Suppressor macrophage (primary cell): ENCODE measurements around the gene NELFB.

ENCODE experiments used
- DNase-seq, 4 experiments: peaks; one replicate each; pipeline ENCODE4 v3.0.0-alpha.2; 2020 to 2022

Gene NELFB

DNA sequence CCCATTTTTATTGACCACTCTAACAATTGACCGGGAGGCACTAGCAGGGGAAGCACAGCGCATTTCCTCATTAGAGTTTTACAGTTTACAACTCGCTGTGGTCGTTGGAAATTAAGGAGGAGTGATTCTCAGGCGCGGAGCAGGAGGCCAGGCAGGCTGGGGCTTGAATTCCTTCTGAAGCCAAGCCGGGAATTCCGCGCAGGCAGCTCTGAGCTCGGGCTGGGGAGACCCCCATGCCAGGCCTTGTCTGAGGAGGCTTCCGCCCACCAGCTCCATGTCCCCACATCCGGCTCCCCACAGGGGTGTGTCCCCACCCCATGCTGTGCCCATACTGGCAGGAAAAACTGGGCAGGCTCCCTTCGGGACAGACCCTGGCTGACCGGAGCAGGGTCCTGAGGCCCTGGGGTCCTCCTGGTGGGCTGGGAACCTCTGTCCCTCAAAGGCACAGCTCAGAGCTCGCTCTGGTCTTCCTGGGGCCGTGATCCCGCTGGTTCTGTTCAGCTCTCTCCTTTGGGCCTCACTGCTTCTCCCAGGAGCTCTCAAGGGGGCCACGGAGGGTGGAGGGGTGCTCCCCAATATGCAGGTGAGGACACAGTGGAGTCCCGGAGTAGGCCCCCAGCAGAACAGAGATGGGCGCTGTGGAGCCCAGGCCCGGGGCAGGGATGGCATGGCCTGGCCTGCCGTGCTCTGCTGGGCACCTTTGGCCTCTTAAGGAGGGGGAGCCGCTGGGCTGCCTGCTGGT is 48.2 kb downstream of the NELFB start:
- DNase-seq, result no peak

- DNase-seq, result no peak
Measured at GRCh38 chr9:137303893-137304382, 48.8 kb downstream of the NELFB start.

DNA sequence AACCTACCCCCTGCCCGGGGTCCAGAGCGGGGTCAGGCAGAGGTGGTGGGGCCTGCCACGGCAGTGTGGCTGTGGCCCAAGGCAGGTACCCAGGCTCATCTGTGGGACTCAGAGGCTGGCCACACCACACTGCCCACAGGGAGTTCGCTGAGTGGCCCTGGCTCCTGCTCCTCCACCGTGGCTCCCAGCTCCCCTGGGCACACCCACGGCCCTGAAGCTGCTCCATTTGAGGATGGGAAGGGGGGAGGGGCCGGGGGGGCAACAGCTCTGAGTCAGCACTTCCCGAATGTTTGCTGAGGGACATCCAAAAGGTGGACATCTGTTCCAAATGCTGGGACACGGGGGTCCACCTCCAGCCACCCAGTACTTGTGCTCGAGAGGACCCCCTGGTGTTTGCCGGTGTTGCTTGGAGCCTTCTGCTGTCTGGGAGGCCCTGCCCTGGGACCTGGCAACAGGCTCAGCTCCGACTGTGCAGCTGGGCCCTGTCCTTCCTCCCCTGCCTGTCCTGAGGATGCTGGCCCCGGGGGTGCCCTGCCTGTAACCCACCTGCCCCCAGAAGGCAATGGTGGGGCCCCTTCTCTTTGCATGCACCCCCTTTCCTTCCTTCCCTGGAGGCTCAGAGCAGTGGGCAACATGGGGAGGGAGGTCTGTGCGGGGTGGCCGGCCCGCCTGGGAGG is 49.4 kb downstream of the NELFB start:
- DNase-seq, result no peak

DNA sequence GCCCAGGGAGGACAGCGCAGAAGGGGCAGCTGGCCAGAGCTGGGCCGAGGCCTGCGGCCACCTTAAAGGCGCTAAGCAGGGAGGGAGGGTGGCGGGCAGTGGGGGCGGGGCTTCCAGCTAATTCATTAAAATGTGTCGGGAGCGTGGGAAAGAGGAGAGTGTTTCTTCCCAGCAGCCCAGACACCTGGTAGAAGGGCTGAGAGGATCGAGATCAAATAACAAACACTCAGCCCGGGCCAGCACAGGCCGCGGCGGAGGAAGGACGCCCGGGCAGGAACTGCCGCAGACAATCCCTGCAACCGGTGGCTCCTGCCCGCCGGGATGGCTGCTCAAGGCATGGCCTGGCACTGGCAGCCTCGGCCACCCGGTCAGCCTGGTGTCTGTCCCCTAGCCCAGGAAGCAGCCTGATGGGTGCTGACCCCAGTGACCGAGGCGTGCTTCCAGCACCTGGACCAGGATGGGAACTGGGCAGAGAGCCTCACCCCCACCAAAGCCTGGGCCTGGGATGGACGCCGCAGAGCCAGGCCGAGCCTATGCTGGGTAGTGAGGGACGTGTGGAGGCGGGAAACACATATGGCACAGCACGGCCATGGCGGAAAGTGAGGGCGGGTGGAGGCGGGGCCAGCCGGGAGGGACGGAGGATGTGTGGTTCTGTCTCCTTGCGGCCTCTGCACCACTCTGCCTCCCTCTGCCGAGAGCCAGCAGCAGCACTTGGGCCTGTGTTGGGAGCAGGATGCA is 50.1 kb downstream of the NELFB start:
- peak; percentile 55 to 74 (median 66) for DNase-seq

- no peak for DNase-seq
Measured at GRCh38 chr9:137305798-137306065, 50.6 kb downstream of the NELFB start.

DNA sequence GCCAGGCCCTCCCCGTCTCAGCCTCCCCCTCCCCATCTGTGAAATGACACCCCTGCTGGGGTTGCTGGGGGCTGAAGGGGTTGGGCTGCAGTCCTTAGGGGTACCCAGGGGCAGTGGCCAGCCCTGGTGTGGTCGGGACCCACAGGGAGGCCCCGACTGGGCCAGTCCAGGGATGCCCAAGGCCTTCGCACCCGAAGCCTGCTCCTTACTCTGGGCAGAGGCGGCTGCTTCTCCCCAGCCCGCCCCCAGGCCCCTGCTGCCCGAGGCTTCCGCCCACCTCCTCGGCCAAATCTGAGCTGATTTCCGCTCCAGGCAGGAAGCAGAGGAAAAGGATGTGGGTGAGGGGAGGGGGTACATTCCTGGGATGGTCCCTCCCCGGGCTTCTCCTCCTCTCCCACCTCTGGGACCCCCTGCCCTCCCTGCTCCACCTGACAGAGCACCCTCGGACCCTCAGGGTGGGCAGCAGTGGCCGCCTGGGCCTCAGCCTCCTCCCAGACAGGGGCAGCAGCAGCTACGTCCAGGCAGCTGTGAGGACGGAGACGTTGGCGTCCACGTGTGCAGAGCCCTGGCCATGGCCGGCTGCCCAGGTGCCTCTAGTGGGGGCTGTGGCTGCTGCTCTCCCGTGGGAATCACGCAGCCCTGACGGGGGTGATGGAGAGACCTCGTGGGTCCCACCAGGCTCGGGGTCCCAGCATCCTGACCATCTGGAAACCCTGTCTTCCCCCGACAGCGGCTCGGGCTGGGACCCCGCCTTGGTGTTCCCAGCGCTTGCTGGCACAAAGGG is 51.1 kb downstream of the NELFB start:
- peak in 2 of 4 experiments; percentile 42 to 48 for DNase-seq

GRCh38 chr9:137306850-137307254 is 51.7 kb downstream of the NELFB start:
- no peak for DNase-seq

DNA sequence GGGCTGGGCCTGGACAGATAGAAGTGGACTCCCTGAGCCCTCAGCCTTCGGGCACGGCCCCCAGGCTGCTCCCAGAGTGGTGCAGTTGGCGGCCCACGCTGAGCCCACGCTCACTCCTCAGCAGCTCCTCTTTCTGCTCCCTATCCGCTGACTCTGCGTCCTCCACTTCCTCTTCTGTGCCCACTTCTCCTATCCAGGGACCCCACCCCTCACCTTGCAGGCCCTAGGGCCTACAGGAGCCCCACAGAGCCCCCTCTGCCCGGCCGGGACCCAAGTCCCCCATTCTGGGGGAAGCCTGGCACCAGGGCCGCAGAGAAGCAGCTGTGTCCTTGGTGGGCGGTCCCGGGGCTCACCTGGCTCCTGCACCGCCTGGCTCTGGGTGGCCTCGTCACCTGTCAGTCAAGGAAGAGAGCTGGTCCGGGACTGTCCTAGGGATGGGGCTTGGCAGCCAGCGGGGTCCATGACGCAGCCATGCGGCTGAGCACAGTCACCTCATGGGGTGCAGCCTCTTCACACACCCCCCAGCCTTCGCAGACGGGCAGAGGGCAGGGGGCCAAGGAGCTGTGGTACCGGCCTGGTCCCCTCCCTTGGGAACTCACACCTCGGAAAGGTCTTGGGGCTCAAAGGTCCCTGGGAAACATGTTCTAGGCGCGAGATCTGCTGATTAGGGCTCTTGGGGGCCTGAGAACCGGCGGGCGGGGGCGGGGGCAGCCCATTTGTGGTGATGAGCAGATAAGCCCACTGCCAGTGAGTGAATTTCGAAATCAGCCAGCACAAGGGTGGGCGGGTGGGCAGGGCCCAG is 52.3 kb downstream of the NELFB start:
- DNase-seq, result peak; percentile 51 to 78 (median 76)

- DNase-seq, result no peak
Measured at GRCh38 chr9:137308057-137308619, 53.0 kb downstream of the NELFB start.

DNA sequence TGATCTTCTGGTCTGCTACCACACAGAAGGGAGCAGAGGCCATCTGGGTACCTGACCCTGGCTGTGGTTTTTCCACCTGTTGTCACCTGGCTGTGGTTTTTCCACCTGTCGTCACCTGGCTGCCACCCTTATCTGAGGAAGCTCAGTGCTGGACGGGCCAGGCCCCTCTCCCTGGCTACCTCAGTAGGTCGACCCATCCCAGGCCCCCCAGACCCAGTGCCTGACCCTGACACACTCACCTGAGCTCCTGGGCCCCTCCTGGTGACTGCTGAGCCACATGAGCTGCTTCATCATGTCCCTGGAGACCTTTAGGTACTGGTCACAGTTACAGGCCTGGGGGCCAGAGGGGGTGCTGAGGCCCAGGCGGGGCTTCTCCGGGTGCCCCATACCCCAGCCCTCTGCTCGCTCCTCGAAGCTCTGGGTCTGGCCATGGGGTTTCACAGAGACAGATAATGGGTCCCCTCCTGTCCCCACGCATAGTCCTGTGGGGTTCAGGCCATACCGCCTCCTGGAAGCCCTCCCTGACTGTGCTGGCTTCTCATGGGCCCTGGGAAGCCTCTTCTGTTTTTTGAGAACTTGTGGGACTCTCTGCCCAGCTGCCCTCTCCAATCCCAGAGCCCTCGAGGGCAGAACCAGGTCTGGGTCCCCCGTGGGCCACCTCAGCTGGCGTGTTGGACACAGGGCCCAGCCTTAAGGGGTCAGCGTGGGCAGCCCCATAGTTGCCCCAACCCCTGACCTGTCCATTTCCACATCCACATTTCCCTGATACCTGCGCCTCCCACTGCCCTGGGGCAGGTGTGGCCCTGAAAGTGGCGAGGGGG is 54.5 kb downstream of the NELFB start:
- DNase-seq, result no peak

DNA sequence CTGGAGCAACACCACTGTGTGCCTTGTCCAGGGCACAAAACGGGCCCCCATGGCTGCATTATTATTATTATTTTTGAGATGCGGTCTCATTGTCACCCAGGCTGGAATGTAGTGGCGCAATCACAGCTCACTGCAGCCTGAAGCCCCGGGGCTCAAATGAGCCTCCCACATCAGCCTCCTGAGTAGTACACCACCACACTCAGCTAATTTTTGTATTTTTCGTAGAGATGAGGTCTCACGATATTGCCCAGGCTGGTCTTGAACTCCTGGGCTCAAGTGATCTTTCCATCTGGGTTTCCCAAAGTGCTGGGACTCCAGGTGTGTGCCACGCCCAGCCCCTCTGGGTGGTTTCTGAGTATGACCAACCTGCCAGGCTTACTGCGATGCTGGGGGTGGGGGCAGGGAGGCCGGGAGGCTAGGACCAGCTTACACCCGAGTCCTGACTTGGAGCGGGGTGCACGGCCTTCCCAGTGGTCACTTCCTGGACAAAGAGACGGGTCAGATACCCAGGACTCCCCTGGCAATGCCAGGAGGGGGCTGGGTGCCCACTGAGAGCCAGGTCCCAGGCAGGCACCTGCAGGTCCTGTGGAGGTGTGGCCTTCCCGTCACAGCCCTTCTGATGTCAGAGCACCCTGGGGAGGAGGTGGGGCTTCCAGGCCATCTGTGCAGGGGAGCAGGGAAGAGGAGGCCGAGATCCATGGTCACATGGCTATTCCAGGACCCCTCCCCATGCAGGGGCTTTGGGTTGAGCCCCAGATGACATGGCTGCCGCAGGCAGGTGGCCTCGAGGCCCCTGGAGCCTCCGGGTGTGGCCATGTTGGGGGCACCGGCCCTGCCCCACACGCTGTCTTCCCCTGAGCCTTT is 55.3 kb downstream of the NELFB start:
- DNase-seq, result no peak

- peak in 1 of 4 experiments; percentile 3 for DNase-seq
Measured at GRCh38 chr9:137311171-137311985, 56.3 kb downstream of the NELFB start.

DNA sequence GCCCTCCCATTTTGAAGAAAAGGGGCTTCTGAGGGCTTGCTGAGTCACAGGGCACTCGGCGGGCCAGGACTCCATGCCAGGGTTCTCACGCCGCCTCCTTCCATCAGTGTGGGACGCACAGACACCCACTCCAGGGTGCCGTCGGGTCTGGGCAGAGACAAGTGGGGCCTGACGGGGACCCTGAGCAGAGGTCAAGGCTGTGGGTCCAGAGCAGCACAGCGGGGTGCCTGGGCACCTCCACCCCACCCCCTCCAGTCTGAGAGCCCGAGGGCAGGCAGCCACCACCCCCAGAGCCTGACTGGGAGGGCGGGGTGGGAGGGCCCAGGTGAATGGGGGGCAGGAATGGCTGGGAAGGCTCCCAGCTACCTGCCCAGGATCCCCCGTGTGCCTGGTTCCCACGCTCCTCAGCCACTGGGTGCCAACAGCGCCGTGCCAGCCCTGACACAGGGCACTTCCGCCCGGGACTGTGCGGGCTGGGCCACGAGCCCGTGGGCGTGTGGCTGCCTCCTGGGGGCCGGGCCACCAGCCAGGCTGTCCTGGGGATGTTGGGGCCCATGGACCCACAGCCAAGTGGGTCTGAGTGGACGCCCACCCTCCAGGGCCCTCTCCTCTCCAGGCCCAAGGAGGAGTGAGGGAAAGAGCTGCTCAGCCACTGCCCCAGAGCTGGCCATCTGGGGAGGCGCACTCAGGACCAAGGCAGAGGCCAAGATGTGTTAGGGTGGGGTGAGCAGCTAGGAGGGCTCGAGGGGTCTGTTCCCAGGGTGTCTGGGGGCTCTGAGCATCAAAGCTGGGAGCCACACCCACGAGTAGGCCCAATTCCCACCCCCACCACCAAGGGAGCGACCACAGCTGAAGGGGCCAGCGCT is 57.1 kb downstream of the NELFB start:
- no peak for DNase-seq

DNA sequence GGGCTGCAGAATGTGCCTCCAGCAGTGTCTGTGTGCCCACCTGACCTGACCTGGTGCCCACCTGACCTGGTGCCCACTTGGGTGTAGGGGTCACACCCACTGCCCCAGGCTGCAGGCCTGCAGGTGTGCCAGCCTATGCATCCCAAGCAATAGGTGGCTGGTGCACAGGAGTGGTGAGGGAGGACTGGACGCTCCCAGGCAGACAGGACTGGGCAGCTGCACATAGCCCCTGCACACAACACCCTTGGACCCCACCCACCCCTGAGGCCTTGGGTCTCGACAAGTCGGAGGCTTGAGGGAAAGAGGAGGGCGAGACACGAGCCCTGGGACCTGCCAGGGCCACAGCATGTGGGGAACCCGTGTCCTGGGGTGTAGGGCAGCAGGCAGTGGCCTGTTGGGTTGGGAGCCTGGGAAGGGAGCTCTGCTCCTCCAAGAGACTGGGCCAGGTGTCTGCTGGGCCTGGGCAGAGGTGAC is 57.8 kb downstream of the NELFB start:
- no peak for DNase-seq

- DNase-seq, result no peak
Measured at GRCh38 chr9:137313326-137313936, 58.3 kb downstream of the NELFB start.

- no peak for DNase-seq
Measured at GRCh38 chr9:137313956-137314560, 58.9 kb downstream of the NELFB start.
